ENCODE measurements around the gene PIGS.

- TF ChIP-seq, protein P1, sequence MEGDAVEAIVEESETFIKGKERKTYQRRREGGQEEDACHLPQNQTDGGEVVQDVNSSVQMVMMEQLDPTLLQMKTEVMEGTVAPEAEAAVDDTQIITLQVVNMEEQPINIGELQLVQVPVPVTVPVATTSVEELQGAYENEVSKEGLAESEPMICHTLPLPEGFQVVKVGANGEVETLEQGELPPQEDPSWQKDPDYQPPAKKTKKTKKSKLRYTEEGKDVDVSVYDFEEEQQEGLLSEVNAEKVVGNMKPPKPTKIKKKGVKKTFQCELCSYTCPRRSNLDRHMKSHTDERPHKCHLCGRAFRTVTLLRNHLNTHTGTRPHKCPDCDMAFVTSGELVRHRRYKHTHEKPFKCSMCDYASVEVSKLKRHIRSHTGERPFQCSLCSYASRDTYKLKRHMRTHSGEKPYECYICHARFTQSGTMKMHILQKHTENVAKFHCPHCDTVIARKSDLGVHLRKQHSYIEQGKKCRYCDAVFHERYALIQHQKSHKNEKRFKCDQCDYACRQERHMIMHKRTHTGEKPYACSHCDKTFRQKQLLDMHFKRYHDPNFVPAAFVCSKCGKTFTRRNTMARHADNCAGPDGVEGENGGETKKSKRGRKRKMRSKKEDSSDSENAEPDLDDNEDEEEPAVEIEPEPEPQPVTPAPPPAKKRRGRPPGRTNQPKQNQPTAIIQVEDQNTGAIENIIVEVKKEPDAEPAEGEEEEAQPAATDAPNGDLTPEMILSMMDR (conservative IDR thresholded peaks at IDR 0.05): no peak
- TF ChIP-seq EZH2 (IDR thresholded peaks at IDR 0.05; ENCODE audit: low read depth): no peak
Observed at GRCh38 chr17:28541439-28541838, 29.9 kb downstream of the PIGS start.

Measured in PC-9 (cell line).